Activated naive CD8-positive, alpha-beta T cell treated with anti-CD3 and anti-CD28 coated beads, Interleukin-2, amount 10 ng/mL, durations not matched to agents 7 days and 5 days (primary cell): ENCODE data around the gene GPR142. TPM values are rescaled to one million over a fixed set of nuclear protein-coding genes. Genes with fewer than 3 reads are reported as not detected.

Experiments used
- ATAC-seq: fragments of 150-1000 bp; cut with Tn5 transposase; one replicate; pipeline ENCODE4 v1.10.0; 2021; ENCODE audit warnings: low read depth, moderate library complexity
- POLR2A ChIA-PET: fragments of 350-600 bp; sonication (Branson Sonifier 250); formaldehyde crosslinking; loops from one replicate; lab custom pipeline; 2021; ENCODE audit warnings: antibody characterized with exemption; lab: Charles Lee
- DNase-seq: peaks from one replicate; pipeline ENCODE4 v3.0.0; 2021
- H3K27ac Mint-ChIP-seq: one replicate; pipeline ENCODE4 v1.8.0; 2022; ENCODE audit warnings: mild to moderate bottlenecking, mixed read lengths
- H3K27me3 Mint-ChIP-seq: one replicate; pipeline ENCODE4 v1.8.0; 2022; ENCODE audit warnings: mild to moderate bottlenecking, moderate library complexity, mixed read lengths
- H3K36me3 Mint-ChIP-seq: one replicate; pipeline ENCODE4 v1.8.0; 2021; ENCODE audit warnings: mild to moderate bottlenecking, mixed read lengths
- H3K4me1 Mint-ChIP-seq: one replicate; pipeline ENCODE4 v1.8.0; 2021; ENCODE audit warnings: mixed read lengths
- H3K4me3 Mint-ChIP-seq: one replicate; pipeline ENCODE4 v1.8.0; 2022; ENCODE audit warnings: mild to moderate bottlenecking, moderate library complexity, mixed read lengths
- H3K9me3 Mint-ChIP-seq: one replicate; pipeline ENCODE4 v1.8.0; 2021; ENCODE audit warnings: mixed read lengths
- total RNA-seq, 2 experiments: library from RNA; stranded (reverse); gene quantifications; one replicate each; pipeline ENCODE4 v1.2.3, GENCODE V29; 2021

Gene GPR142
- total RNA-seq, 2 experiments from 2014 or later: not detected

GRCh38 chr17:74353446-74354060, 13.8 kb upstream of the GPR142 start:
- Mint-ChIP-seq H3K4me1 (peaks cover 2% of the 10 kb centered on the region), H3K9me3 (no peaks in the 10 kb centered on the region), H3K4me3 (no peak overlapping the region), H3K27ac (no peak overlapping the region), H3K27me3 (peaks cover 62% of the 10 kb centered on the region), H3K36me3 (no peaks in the 10 kb centered on the region)
- ATAC-seq: no peak
- POLR2A ChIA-PET: no interaction called here
- no peak for DNase-seq

DNA sequence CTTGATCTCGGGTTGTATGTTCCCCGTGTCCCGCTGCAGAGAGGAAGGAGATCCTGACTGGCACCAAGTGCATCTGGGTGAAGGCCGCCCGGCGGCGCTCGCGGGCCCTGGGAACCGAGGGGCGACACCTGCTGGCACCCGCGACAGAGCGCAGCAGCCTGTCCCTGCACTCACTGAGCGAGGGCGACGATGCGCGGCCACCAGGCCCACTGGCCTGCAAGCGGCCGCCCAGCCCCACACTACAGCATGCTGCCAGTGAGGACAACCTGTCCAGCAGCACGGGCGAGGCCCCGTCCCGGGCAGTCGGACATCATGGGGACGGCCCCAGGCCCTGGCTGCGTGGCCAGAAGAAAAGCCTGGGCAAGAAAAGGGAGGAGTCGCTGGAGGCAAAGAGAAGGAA, 13.2 kb upstream of the GPR142 start:
- Mint-ChIP-seq H3K27ac (no peak overlapping the region), H3K27me3 (peaks cover 63% of the 10 kb centered on the region), H3K4me1 (peaks cover 2% of the 10 kb centered on the region), H3K9me3 (no peaks in the 10 kb centered on the region), H3K4me3 (no peak overlapping the region), H3K36me3 (no peaks in the 10 kb centered on the region)
- ATAC-seq: peak; percentile 76
- POLR2A ChIA-PET: no interaction called here
- DNase-seq: peak; percentile 78

DNA sequence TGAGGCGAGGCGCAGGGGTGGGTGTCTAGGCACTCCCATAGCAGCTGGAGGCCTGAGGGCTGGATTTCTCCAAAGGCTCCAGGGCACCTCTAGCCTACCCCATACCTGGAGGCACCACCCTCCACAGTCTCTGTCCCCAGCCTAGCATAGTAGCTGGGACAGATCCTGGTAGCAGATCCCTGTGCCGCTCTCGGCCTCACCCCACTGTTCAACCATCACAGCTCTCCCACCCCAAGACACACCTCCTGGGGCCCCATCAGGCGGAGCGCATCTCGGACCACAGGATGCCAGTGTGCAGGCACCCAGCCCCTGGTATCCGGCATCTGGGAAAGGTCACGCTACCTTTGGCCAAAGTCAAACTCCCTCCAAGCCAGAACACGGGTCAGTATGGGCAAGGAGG, 12.7 kb upstream of the GPR142 start:
- DNase-seq: no peak
- no peaks in the 10 kb centered on the region for H3K36me3 Mint-ChIP-seq
- no peak overlapping the region for H3K27ac Mint-ChIP-seq
- no peaks in the 10 kb centered on the region for H3K9me3 Mint-ChIP-seq
- peaks cover 2% of the 10 kb centered on the region for H3K4me1 Mint-ChIP-seq
- H3K27me3 Mint-ChIP-seq: peaks cover 63% of the 10 kb centered on the region
- ATAC-seq: no peak
- no peak overlapping the region for H3K4me3 Mint-ChIP-seq
- POLR2A ChIA-PET: no interaction called here

- H3K4me3 Mint-ChIP-seq: no peak overlapping the region
Observed at GRCh38 chr17:74355065-74355464, 12.2 kb upstream of the GPR142 start.

GRCh38 chr17:74356646-74357465, 10.4 kb upstream of the GPR142 start:
- no peak overlapping the region for H3K4me3 Mint-ChIP-seq
- POLR2A ChIA-PET: no interaction called here

More at GRCh38 chr17:74355065-74355464, 12.2 kb upstream of the GPR142 start:
- DNase-seq (no peak), ATAC-seq (no peak)
- Mint-ChIP-seq H3K36me3 (no peaks in the 10 kb centered on the region), H3K9me3 (no peaks in the 10 kb centered on the region), H3K27me3 (peaks cover 61% of the 10 kb centered on the region), H3K4me1 (peaks cover 2% of the 10 kb centered on the region), H3K27ac (no peak overlapping the region)
- POLR2A ChIA-PET: no interaction called here

DNA sequence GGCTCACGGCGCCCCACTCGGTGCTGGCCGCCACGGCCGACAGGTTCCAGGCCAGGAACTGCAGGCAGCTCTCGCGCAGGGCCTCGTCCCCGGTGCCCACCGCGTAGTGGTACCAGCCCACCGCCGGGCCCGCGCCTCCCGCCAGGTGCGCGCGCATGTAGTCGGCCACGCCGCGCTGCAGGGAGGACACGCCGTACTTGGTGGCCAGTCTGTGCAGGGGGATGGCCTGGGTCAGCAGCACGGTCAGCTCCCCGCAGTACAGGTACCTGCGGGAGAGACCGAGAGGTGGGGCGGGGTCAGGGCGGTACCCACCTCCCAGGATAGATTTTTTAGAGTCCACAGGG, 9.9 kb upstream of the GPR142 start:
- no peaks in the 10 kb centered on the region for H3K9me3 Mint-ChIP-seq
- no peak overlapping the region for H3K4me3 Mint-ChIP-seq
- POLR2A ChIA-PET: no interaction called here
- H3K36me3 Mint-ChIP-seq: no peaks in the 10 kb centered on the region
- no peak for ATAC-seq
- peaks cover 56% of the 10 kb centered on the region for H3K27me3 Mint-ChIP-seq
- no peak for DNase-seq
- H3K27ac Mint-ChIP-seq: no peak overlapping the region
- peaks cover 3% of the 10 kb centered on the region for H3K4me1 Mint-ChIP-seq

More at GRCh38 chr17:74356646-74357465, 10.4 kb upstream of the GPR142 start:
- H3K9me3 Mint-ChIP-seq: no peaks in the 10 kb centered on the region
- DNase-seq (no peak), ATAC-seq (peak; percentile 35)
- H3K36me3 Mint-ChIP-seq: no peaks in the 10 kb centered on the region
- H3K4me1 Mint-ChIP-seq: peaks cover 3% of the 10 kb centered on the region
- H3K27me3 Mint-ChIP-seq: peaks cover 56% of the 10 kb centered on the region
- no peak overlapping the region for H3K27ac Mint-ChIP-seq

DNA sequence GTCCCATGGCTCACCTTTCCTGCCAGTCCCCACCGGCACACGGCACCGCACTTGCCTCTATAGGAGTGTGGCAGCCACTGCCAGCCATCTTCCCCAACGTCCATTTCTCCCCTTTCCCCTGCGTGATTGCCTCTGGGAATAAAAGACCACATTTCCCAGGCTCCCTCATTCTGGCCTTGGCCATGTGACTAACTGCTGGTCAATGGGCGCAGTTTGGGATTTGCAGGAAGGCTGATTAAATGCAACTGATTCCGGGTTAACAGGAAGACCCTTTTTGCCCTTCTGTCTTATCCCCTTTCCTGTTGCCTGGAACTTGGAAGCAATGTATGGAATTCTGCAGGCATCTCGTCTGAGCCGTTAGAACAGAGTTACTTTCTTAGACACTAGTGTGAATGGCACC, 8.6 kb upstream of the GPR142 start:
- H3K36me3 Mint-ChIP-seq: no peaks in the 10 kb centered on the region

GRCh38 chr17:74359916-74360315, 7.4 kb upstream of the GPR142 start:
- Mint-ChIP-seq H3K9me3 (no peaks in the 10 kb centered on the region), H3K27me3 (peaks cover 33% of the 10 kb centered on the region), H3K27ac (no peak overlapping the region), H3K4me3 (no peak overlapping the region), H3K36me3 (no peaks in the 10 kb centered on the region), H3K4me1 (peaks cover 3% of the 10 kb centered on the region)
- POLR2A ChIA-PET: no interaction called here
- ATAC-seq (no peak), DNase-seq (no peak)

More for the DNA sequence above, 8.6 kb upstream of the GPR142 start:
- Mint-ChIP-seq H3K9me3 (no peaks in the 10 kb centered on the region), H3K4me1 (peaks cover 3% of the 10 kb centered on the region), H3K27me3 (peaks cover 44% of the 10 kb centered on the region), H3K27ac (peak overlapping the region; percentile 40), H3K4me3 (no peak overlapping the region)
- ATAC-seq (no peak), DNase-seq (no peak)
- POLR2A ChIA-PET: no interaction called here

- POLR2A ChIA-PET: no interaction called here
- peaks cover 25% of the 10 kb centered on the region for H3K27me3 Mint-ChIP-seq
- H3K36me3 Mint-ChIP-seq: no peaks in the 10 kb centered on the region
- H3K4me3 Mint-ChIP-seq: no peak overlapping the region
- peaks cover 3% of the 10 kb centered on the region for H3K4me1 Mint-ChIP-seq
- H3K27ac Mint-ChIP-seq: no peak overlapping the region
- ATAC-seq (no peak), DNase-seq (no peak)
- H3K9me3 Mint-ChIP-seq: no peaks in the 10 kb centered on the region
Observed at GRCh38 chr17:74360899-74361229, 6.4 kb upstream of the GPR142 start.

DNA sequence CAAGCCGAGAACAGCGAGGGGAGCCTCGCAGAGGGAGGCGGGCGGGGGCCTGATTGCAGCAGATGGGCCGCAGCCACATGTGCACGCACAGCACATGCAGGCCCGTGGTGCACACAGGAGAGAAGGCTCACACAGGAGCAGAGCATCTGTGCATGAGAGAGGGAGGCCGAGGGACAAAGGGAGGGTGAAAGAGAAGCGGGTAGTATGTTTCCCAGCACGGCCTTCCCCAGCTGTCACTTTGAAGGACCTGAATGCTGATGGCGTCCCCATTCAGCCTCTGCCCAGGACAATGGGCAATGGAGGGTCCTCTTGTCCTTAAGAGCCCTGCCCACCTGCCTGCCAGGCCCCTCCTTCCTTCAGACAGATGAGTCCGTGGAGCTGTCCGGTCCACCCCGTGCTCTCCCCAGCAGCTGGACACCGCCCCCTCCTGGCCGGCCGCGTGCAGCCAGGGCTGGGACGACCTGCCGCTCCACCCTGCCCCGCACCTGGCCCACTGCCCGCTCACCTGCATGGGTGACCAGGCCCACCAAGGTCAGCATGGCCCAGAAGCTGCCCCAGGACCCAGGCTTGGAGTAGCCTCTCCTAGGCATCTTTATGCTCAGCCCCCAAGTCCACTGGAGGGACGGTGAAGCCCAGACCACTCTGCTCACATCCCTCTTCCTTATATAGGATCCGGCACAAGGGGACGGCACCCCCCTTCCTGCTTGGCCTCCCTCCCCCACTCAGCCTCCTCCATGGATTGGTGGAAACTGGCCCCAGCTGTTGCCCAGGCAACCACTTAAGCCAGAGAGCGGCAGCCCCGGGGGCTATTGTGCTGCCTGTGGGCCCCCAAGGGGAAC, 5.9 kb upstream of the GPR142 start, which contains the start of gene BTBD17:
BTBD17 (minus strand) TSS at position 639 of the 839 bp plus-strand sequence; CDS start at position 590, 49 bp downstream.
- peak; percentile 60 for ATAC-seq
- H3K9me3 Mint-ChIP-seq: no peaks in the 10 kb centered on the region
- peak; percentile 71 for DNase-seq
- no peaks in the 10 kb centered on the region for H3K36me3 Mint-ChIP-seq
- POLR2A ChIA-PET: no interaction called here
- no peak within 1 kb of the TSS for H3K4me3 Mint-ChIP-seq
- peaks cover 2% of the 10 kb centered on the region for H3K4me1 Mint-ChIP-seq
- H3K27ac Mint-ChIP-seq: no peak within 1 kb of the TSS
- H3K27me3 Mint-ChIP-seq: peaks cover 21% of the 10 kb centered on the region

DNA sequence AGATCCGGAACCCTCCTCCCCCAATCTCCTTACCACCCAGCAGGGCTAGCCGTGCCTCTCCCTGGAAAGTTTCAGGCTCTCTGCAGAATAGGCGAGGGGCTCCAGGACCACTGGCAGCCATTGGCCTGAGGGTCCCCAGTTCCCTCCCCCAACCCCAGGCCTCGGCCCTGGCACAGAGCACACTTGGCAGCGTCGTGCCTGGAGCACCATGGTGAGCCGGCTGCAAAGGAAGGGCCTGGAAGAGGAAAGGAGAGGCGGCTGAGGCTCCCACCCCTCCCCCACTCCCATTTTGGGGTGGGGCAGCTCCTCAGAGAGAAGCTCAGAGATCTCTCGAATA, 5.3 kb upstream of the GPR142 start:
- peaks cover 19% of the 10 kb centered on the region for H3K27me3 Mint-ChIP-seq
- ATAC-seq: no peak
- POLR2A ChIA-PET: no interaction called here

GRCh38 chr17:74362810-74363498, 4.4 kb upstream of the GPR142 start:
- peaks cover 15% of the 10 kb centered on the region for H3K27me3 Mint-ChIP-seq
- ATAC-seq (no peak), DNase-seq (no peak)
- POLR2A ChIA-PET: no interaction called here
- H3K36me3 Mint-ChIP-seq: no peaks in the 10 kb centered on the region
- no peaks in the 10 kb centered on the region for H3K9me3 Mint-ChIP-seq
- peaks cover 2% of the 10 kb centered on the region for H3K4me1 Mint-ChIP-seq
- H3K27ac Mint-ChIP-seq: no peak overlapping the region
- H3K4me3 Mint-ChIP-seq: no peak overlapping the region

More for the DNA sequence above, 5.3 kb upstream of the GPR142 start:
- Mint-ChIP-seq H3K4me3 (no peak overlapping the region), H3K4me1 (peaks cover 2% of the 10 kb centered on the region), H3K9me3 (no peaks in the 10 kb centered on the region), H3K36me3 (no peaks in the 10 kb centered on the region), H3K27ac (no peak overlapping the region)
- DNase-seq: no peak
